ENCODE results near the gene TCTA. TPM values are rescaled to one million over a fixed set of nuclear protein-coding genes. Genes with fewer than 3 reads are reported as not detected.

Gene TCTA
- total and polyA plus RNA-seq, 3 experiments from 2014 or later: 21.3 to 38.4 (median 23.2) TPM

DNA sequence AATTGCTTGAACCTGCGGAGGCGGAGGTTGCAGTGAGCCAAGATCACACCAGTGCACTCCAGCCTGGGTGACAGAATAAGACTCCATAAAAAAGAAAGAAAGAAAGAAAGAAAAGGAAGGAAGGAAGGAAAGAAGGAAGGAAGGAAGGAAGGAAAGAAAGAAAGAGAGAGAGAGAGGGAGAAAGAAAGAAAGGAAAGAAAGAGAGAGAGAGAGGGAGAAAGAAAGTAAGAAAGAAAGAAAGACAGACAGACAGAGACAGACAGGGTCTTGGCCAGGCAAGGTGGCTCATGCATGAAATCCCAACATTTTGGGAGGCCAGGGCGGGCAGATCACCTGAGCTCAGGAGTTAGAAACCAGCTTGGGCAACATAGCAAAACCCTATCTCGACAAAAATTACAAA, 41.4 kb downstream of the TCTA start:
- Histone ChIP-seq H3K4me3 (ENCODE audit: low read length) (no peak overlapping the region), H3K4me1 (ENCODE audit: insufficient read depth, low read length) (no peaks in the 10 kb centered on the region), H3K36me3 (ENCODE audit: insufficient read depth, low read length) (no peaks in the 10 kb centered on the region), H3K9me3 (ENCODE audit: low read length) (no peaks in the 10 kb centered on the region), H3K27ac (ENCODE audit: low read depth, low read length) (no peak overlapping the region), H3K27me3 (ENCODE audit: insufficient read depth, low read length, poor library complexity, severe bottlenecking) (no peaks in the 10 kb centered on the region)
- peak overlapping the region in 1 of 8 donors; percentile 4 for H3K27ac Mint-ChIP-seq
- no peak for DNase-seq
- H3K27me3 Mint-ChIP-seq: no peaks in the 10 kb centered on the region
- CTCF ChIA-PET: interaction anchor here (0.9 to 2.6 kb wide), 3 partner anchors 14 to 114 kb away, joined by 4 to 11 read pairs (median 4); partner anchors contain the start of gene USP4
- no peaks in the 10 kb centered on the region for H3K36me3 Mint-ChIP-seq
- peaks cover 4 to 5% (median 4%) of the 10 kb centered on the region in 3 donors for H3K4me1 Mint-ChIP-seq
- POLR2A ChIA-PET: interaction anchor here (0.9 kb wide), 1 partner anchor 16 kb away, joined by 4 read pairs; no protein-coding TSS in a partner anchor
- no peak overlapping the region for H3K4me3 Mint-ChIP-seq
- H3K9me3 Mint-ChIP-seq: no peaks in the 10 kb centered on the region

- H3K4me1 ChIP-seq (ENCODE audit: insufficient read depth, low read length): no peaks in the 10 kb centered on the region
- H3K36me3 ChIP-seq (ENCODE audit: insufficient read depth, low read length): no peaks in the 10 kb centered on the region
- Mint-ChIP-seq H3K9me3 (no peaks in the 10 kb centered on the region), H3K4me1 (no peaks in the 10 kb centered on the region), H3K27ac (peak overlapping the region in 3 of 8 donors; percentile 2 to 79 (median 61)), H3K36me3 (no peaks in the 10 kb centered on the region), H3K27me3 (no peaks in the 10 kb centered on the region), H3K4me3 (no peak overlapping the region)
- ChIA-PET POLR2A (interaction anchor here (0.9 kb wide), 1 partner anchor 15 kb away, joined by 4 read pairs; no protein-coding TSS in a partner anchor), CTCF (interaction anchor here (0.9 to 2.6 kb wide), 2 partner anchors 13 to 114 kb away, joined by 4 to 11 read pairs; partner anchors contain the start of gene USP4)
- no peaks in the 10 kb centered on the region for H3K27me3 ChIP-seq (ENCODE audit: insufficient read depth, low read length, poor library complexity, severe bottlenecking)
- H3K4me3 ChIP-seq (ENCODE audit: low read length): no peak overlapping the region
- no peak overlapping the region for H3K27ac ChIP-seq (ENCODE audit: low read depth, low read length)
- DNase-seq: no peak
- H3K9me3 ChIP-seq (ENCODE audit: low read length): no peaks in the 10 kb centered on the region
These were observed 42.2 kb downstream of the TCTA start for GRCh38 chr3:49454458-49454857.

DNA sequence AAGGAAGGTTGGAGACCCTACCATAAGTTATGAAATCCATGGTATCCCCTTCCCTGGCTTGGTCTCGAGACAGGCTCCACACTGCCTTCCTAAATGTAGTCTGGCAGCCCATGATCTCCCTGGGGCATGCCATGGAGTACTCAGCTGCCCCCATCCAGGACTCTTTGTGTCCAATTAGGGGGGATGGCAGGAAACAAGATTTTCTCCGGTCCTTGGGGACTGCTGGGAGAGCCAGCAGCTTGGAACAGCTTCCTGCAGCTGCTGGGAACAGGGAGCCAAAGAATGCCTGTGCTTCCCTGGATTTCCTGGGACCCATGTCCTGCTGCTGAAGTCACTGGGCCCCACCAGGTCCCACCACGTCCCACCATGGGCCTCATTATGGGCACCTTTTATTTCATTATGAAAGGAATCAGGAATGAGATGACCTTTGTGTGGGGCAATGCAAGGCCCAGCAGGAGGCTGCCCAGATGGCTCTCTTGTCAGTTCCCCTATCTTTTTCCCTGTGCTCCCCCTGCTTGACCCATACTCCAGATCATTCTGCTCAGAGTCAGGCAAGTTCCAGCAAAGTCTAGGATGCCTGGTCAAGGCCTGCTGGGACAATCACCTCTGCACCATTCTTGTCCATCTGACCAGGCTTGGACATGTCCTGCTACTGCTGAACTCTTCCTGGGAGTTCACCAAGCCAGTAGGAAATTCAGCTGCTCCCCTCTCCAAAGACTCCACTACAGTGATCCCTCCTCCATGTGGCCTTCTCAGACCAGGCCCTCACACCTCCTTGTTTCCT, 42.9 kb downstream of the TCTA start:
- ChIA-PET CTCF (interaction anchor here (2.6 kb wide), 1 partner anchor 115 kb away, joined by 11 read pairs; the partner anchor contains the start of gene USP4), POLR2A (no interaction called here)
- H3K27ac ChIP-seq (ENCODE audit: low read depth, low read length): no peak overlapping the region
- no peaks in the 10 kb centered on the region for H3K36me3 Mint-ChIP-seq
- H3K9me3 ChIP-seq (ENCODE audit: low read length): no peaks in the 10 kb centered on the region
- no peaks in the 10 kb centered on the region for H3K36me3 ChIP-seq (ENCODE audit: insufficient read depth, low read length)
- no peaks in the 10 kb centered on the region for H3K4me1 ChIP-seq (ENCODE audit: insufficient read depth, low read length)
- H3K4me1 Mint-ChIP-seq: no peaks in the 10 kb centered on the region
- no peaks in the 10 kb centered on the region for H3K9me3 Mint-ChIP-seq
- no peak overlapping the region for H3K4me3 Mint-ChIP-seq
- no peaks in the 10 kb centered on the region for H3K27me3 Mint-ChIP-seq
- no peaks in the 10 kb centered on the region for H3K27me3 ChIP-seq (ENCODE audit: insufficient read depth, low read length, poor library complexity, severe bottlenecking)
- no peak overlapping the region for H3K4me3 ChIP-seq (ENCODE audit: low read length)
- no peak for DNase-seq
- H3K27ac Mint-ChIP-seq: peak overlapping the region in 1 of 8 donors; percentile 12

GRCh38 chr3:49456466-49456865, 44.2 kb downstream of the TCTA start:
- no peaks in the 10 kb centered on the region for H3K36me3 ChIP-seq (ENCODE audit: insufficient read depth, low read length)
- no peak overlapping the region for H3K4me3 ChIP-seq (ENCODE audit: low read length)
- no peaks in the 10 kb centered on the region for H3K27me3 ChIP-seq (ENCODE audit: insufficient read depth, low read length, poor library complexity, severe bottlenecking)
- DNase-seq: no peak
- ChIA-PET POLR2A (no interaction called here), CTCF (interaction anchor here (0.6 kb wide), 1 partner anchor 116 kb away, joined by 3 read pairs; the partner anchor contains the start of gene USP4)
- H3K4me1 ChIP-seq (ENCODE audit: insufficient read depth, low read length): no peaks in the 10 kb centered on the region
- Mint-ChIP-seq H3K4me1 (no peaks in the 10 kb centered on the region), H3K36me3 (no peaks in the 10 kb centered on the region), H3K27ac (no peak overlapping the region), H3K27me3 (no peaks in the 10 kb centered on the region), H3K4me3 (no peak overlapping the region), H3K9me3 (no peaks in the 10 kb centered on the region)
- H3K27ac ChIP-seq (ENCODE audit: low read depth, low read length): no peak overlapping the region
- H3K9me3 ChIP-seq (ENCODE audit: low read length): no peaks in the 10 kb centered on the region

GRCh38 chr3:49460188-49460890, 48.1 kb downstream of the TCTA start:
- H3K27me3 Mint-ChIP-seq: no peaks in the 10 kb centered on the region
- H3K27ac Mint-ChIP-seq: peak overlapping the region in 1 of 8 donors; percentile 54
- Histone ChIP-seq H3K36me3 (ENCODE audit: insufficient read depth, low read length) (no peaks in the 10 kb centered on the region), H3K27ac (ENCODE audit: low read depth, low read length) (no peak overlapping the region), H3K4me3 (ENCODE audit: low read length) (no peak overlapping the region), H3K9me3 (ENCODE audit: low read length) (no peaks in the 10 kb centered on the region), H3K27me3 (ENCODE audit: insufficient read depth, low read length, poor library complexity, severe bottlenecking) (no peaks in the 10 kb centered on the region), H3K4me1 (ENCODE audit: insufficient read depth, low read length) (no peaks in the 10 kb centered on the region)
- H3K9me3 Mint-ChIP-seq: no peaks in the 10 kb centered on the region
- DNase-seq: no peak
- ChIA-PET POLR2A (no interaction called here), CTCF (interaction anchor here (2.0 to 2.3 kb wide), 2 partner anchors 11 to 120 kb away, joined by 4 to 8 read pairs; partner anchors contain the start of gene USP4)
- no peak overlapping the region for H3K4me3 Mint-ChIP-seq
- no peaks in the 10 kb centered on the region for H3K4me1 Mint-ChIP-seq
- no peaks in the 10 kb centered on the region for H3K36me3 Mint-ChIP-seq

- Mint-ChIP-seq H3K9me3 (no peaks in the 10 kb centered on the region), H3K27me3 (no peaks in the 10 kb centered on the region), H3K27ac (no peak overlapping the region), H3K36me3 (no peaks in the 10 kb centered on the region), H3K4me1 (no peaks in the 10 kb centered on the region), H3K4me3 (no peak overlapping the region)
- Histone ChIP-seq H3K36me3 (ENCODE audit: insufficient read depth, low read length) (no peaks in the 10 kb centered on the region), H3K27me3 (ENCODE audit: insufficient read depth, low read length, poor library complexity, severe bottlenecking) (no peaks in the 10 kb centered on the region), H3K9me3 (ENCODE audit: low read length) (no peaks in the 10 kb centered on the region), H3K4me3 (ENCODE audit: low read length) (no peak overlapping the region), H3K27ac (ENCODE audit: low read depth, low read length) (no peak overlapping the region), H3K4me1 (ENCODE audit: insufficient read depth, low read length) (no peaks in the 10 kb centered on the region)
- CTCF ChIA-PET: interaction anchor here (1.1 to 2.0 kb wide), 2 partner anchors 9 to 12 kb away, joined by 3 to 8 read pairs; partner anchors contain the start of gene DAG1
- DNase-seq: no peak
- POLR2A ChIA-PET: no interaction called here
These were observed 48.7 kb downstream of the TCTA start for GRCh38 chr3:49460956-49461355.

DNA sequence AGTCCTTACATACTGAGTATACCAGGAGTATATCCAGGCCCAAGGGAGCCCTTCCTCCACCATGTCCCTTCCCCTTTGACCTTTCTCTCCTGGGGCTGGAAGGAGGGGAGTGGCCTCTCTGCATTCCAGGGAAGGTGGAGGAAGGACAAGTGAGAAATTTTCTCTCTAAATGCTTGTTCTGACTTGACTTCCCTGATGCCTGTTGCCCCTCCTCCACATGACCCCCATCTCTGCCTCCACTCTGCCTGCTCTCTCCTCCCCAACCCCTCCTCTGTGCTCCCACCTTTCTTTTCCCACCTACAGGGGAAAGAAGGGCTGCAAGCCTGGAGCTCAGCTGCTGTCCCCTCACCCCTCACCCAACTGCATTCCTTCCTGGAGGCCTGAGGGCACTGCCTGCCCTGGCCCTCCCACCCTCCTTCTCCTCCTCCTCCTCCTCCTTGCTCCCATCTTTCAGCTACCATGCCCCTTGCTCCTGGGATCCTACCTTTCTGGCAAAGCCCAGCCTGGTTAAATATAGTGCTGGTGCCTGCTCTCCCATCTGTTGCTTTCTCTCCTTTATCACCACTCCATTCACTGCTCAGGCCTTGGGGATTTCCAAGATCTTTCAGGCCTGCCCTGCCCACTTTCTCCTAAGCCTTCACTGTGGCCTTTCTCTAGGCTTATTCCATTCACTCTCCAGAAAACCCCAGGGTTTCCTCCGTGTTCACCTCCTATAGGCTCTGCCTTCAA, 49.4 kb downstream of the TCTA start:
- Histone ChIP-seq H3K4me1 (ENCODE audit: insufficient read depth, low read length) (no peaks in the 10 kb centered on the region), H3K36me3 (ENCODE audit: insufficient read depth, low read length) (no peaks in the 10 kb centered on the region), H3K4me3 (ENCODE audit: low read length) (no peak overlapping the region), H3K27me3 (ENCODE audit: insufficient read depth, low read length, poor library complexity, severe bottlenecking) (no peaks in the 10 kb centered on the region), H3K27ac (ENCODE audit: low read depth, low read length) (peak overlapping the region; percentile 16), H3K9me3 (ENCODE audit: low read length) (no peaks in the 10 kb centered on the region)
- Mint-ChIP-seq H3K36me3 (no peaks in the 10 kb centered on the region), H3K4me1 (no peaks in the 10 kb centered on the region), H3K4me3 (no peak overlapping the region), H3K27me3 (no peaks in the 10 kb centered on the region), H3K27ac (peak overlapping the region in 1 of 8 donors; percentile 58), H3K9me3 (no peaks in the 10 kb centered on the region)
- DNase-seq: no peak
- CTCF ChIA-PET: interaction anchor here (1.1 to 2.0 kb wide), 2 partner anchors 9 to 12 kb away, joined by 3 to 8 read pairs; partner anchors contain the start of gene DAG1
- POLR2A ChIA-PET: no interaction called here
